Mucosa of stomach (tissue), 1 donor: ENCODE measurements around the gene PIGR.

Experiments
- H3K27me3 ChIP-seq: one replicate; pipeline ENCODE4 v1.7.0; 2013; ENCODE audit warnings: mild to moderate bottlenecking, low read length; ENCODE audit not compliant: control insufficient read depth, insufficient read depth
- H3K36me3 ChIP-seq: one replicate; pipeline ENCODE4 v1.7.0; 2013; ENCODE audit warnings: low read length; ENCODE audit not compliant: control insufficient read depth, insufficient read depth
- H3K4me1 ChIP-seq: one replicate; pipeline ENCODE4 v1.7.0; 2013; ENCODE audit warnings: mild to moderate bottlenecking, low read length; ENCODE audit not compliant: control insufficient read depth, insufficient read depth
- H3K4me3 ChIP-seq: one replicate; pipeline ENCODE4 v1.7.0; 2013; ENCODE audit warnings: low read length
- H3K9ac ChIP-seq: one replicate; pipeline ENCODE4 v1.7.0; 2013; ENCODE audit warnings: mild to moderate bottlenecking, low read length, moderate library complexity
- H3K9me3 ChIP-seq: one replicate; pipeline ENCODE4 v1.7.0; 2013; ENCODE audit warnings: mild to moderate bottlenecking, low read length, moderate library complexity; ENCODE audit not compliant: control insufficient read depth
- donor health status: Pancreatic carcinoma.

PIGR gene

GRCh38 chr1:206971029-206971655 is 24.9 kb upstream of the PIGR start:
- H3K9me3 ChIP-seq: no peaks in the 10 kb centered on the region
- no peak overlapping the region for H3K4me3 ChIP-seq
- H3K4me1 ChIP-seq: peaks cover 56% of the 10 kb centered on the region
- no peaks in the 10 kb centered on the region for H3K36me3 ChIP-seq
- H3K27me3 ChIP-seq: no peaks in the 10 kb centered on the region
- H3K9ac ChIP-seq: no peak overlapping the region

GRCh38 chr1:206970446-206970845 is 24.2 kb upstream of the PIGR start, which contains the start of gene FCAMR:
Gene FCAMR (minus strand): TSS chr1:206970460. CDS start chr1:206970125, 335 bp downstream.
- H3K36me3 ChIP-seq: no peaks in the 10 kb centered on the region
- no peak within 1 kb of the TSS for H3K9ac ChIP-seq
- H3K4me3 ChIP-seq: no peak within 1 kb of the TSS
- H3K9me3 ChIP-seq: no peaks in the 10 kb centered on the region
- H3K4me1 ChIP-seq: peaks cover 56% of the 10 kb centered on the region
- no peaks in the 10 kb centered on the region for H3K27me3 ChIP-seq

GRCh38 chr1:206969090-206969489 is 22.8 kb upstream of the PIGR start:
- no peaks in the 10 kb centered on the region for H3K27me3 ChIP-seq
- H3K4me3 ChIP-seq: no peak overlapping the region
- H3K36me3 ChIP-seq: no peaks in the 10 kb centered on the region
- H3K9me3 ChIP-seq: no peaks in the 10 kb centered on the region
- H3K4me1 ChIP-seq: peaks cover 54% of the 10 kb centered on the region
- H3K9ac ChIP-seq: no peak overlapping the region

- no peak overlapping the region for H3K4me3 ChIP-seq
- peaks cover 47% of the 10 kb centered on the region for H3K4me1 ChIP-seq
- no peaks in the 10 kb centered on the region for H3K36me3 ChIP-seq
- H3K27me3 ChIP-seq: no peaks in the 10 kb centered on the region
- no peak overlapping the region for H3K9ac ChIP-seq
- H3K9me3 ChIP-seq: no peaks in the 10 kb centered on the region
Observed at GRCh38 chr1:206967096-206967849, 21.0 kb upstream of the PIGR start.

GRCh38 chr1:206965781-206966180 is 19.5 kb upstream of the PIGR start:
- H3K4me1 ChIP-seq: peaks cover 44% of the 10 kb centered on the region
- H3K27me3 ChIP-seq: no peaks in the 10 kb centered on the region
- no peaks in the 10 kb centered on the region for H3K9me3 ChIP-seq
- H3K36me3 ChIP-seq: no peaks in the 10 kb centered on the region
- no peak overlapping the region for H3K9ac ChIP-seq
- H3K4me3 ChIP-seq: no peak overlapping the region

- H3K9ac ChIP-seq: no peak overlapping the region
- no peaks in the 10 kb centered on the region for H3K36me3 ChIP-seq
- no peaks in the 10 kb centered on the region for H3K27me3 ChIP-seq
- no peak overlapping the region for H3K4me3 ChIP-seq
- H3K4me1 ChIP-seq: peaks cover 31% of the 10 kb centered on the region
- H3K9me3 ChIP-seq: no peaks in the 10 kb centered on the region
Observed at GRCh38 chr1:206963740-206964139, 17.5 kb upstream of the PIGR start.

- Histone ChIP-seq H3K36me3 (no peaks in the 10 kb centered on the region), H3K9me3 (no peaks in the 10 kb centered on the region), H3K9ac (no peak overlapping the region), H3K27me3 (no peaks in the 10 kb centered on the region), H3K4me3 (no peak overlapping the region), H3K4me1 (peaks cover 27% of the 10 kb centered on the region)
Observed at GRCh38 chr1:206963119-206963712, 16.9 kb upstream of the PIGR start.

GRCh38 chr1:206962272-206962671 is 16.0 kb upstream of the PIGR start:
- Histone ChIP-seq H3K4me1 (peaks cover 17% of the 10 kb centered on the region), H3K4me3 (no peak overlapping the region), H3K9ac (no peak overlapping the region), H3K36me3 (no peaks in the 10 kb centered on the region), H3K9me3 (no peaks in the 10 kb centered on the region), H3K27me3 (no peaks in the 10 kb centered on the region)

- no peaks in the 10 kb centered on the region for H3K27me3 ChIP-seq
- no peak overlapping the region for H3K4me3 ChIP-seq
Observed at GRCh38 chr1:206961668-206962067, 15.4 kb upstream of the PIGR start.

GRCh38 chr1:206960676-206961386 is 14.6 kb upstream of the PIGR start:
- Histone ChIP-seq H3K27me3 (no peaks in the 10 kb centered on the region), H3K4me3 (no peak overlapping the region), H3K36me3 (no peaks in the 10 kb centered on the region), H3K9me3 (no peaks in the 10 kb centered on the region), H3K9ac (no peak overlapping the region), H3K4me1 (peaks cover 16% of the 10 kb centered on the region)

More at GRCh38 chr1:206961668-206962067, 15.4 kb upstream of the PIGR start:
- no peaks in the 10 kb centered on the region for H3K36me3 ChIP-seq
- no peak overlapping the region for H3K9ac ChIP-seq
- H3K9me3 ChIP-seq: no peaks in the 10 kb centered on the region
- peaks cover 11% of the 10 kb centered on the region for H3K4me1 ChIP-seq

GRCh38 chr1:206958144-206958543 is 11.9 kb upstream of the PIGR start:
- no peaks in the 10 kb centered on the region for H3K27me3 ChIP-seq
- no peaks in the 10 kb centered on the region for H3K9me3 ChIP-seq
- no peak overlapping the region for H3K9ac ChIP-seq
- no peak overlapping the region for H3K4me3 ChIP-seq
- no peaks in the 10 kb centered on the region for H3K36me3 ChIP-seq
- peaks cover 32% of the 10 kb centered on the region for H3K4me1 ChIP-seq

GRCh38 chr1:206957639-206958038 is 11.4 kb upstream of the PIGR start:
- Histone ChIP-seq H3K9me3 (no peaks in the 10 kb centered on the region), H3K36me3 (no peaks in the 10 kb centered on the region), H3K4me3 (no peak overlapping the region), H3K4me1 (peaks cover 38% of the 10 kb centered on the region), H3K9ac (no peak overlapping the region), H3K27me3 (no peaks in the 10 kb centered on the region)
